Activated CD8-positive, alpha-beta T cell treated with anti-CD3 and anti-CD28 coated beads for 36 hours (primary cell): ENCODE results near the gene RHBDL2. TPM values are rescaled to one million over a fixed set of nuclear protein-coding genes. Genes with fewer than 3 reads are reported as not detected.
A peak's percentile ranks its signal among the peaks of the same experiment; 100 is the strongest.

Source experiments
- ATAC-seq: fragments of 200-7000 bp; cut with Tn5 transposase; one replicate; pipeline ENCODE4 v1.10.0; 2021; ENCODE audit warnings: mild to moderate bottlenecking, moderate library complexity
- CTCF ChIA-PET: fragments of 350-600 bp; sonication (Branson Sonifier 250); formaldehyde crosslinking; loops from one replicate; lab custom pipeline; 2021; ENCODE audit warnings: antibody characterized with exemption; lab: Charles Lee
- POLR2A ChIA-PET: fragments of 350-600 bp; sonication (Branson Sonifier 250); formaldehyde crosslinking; loops from one replicate; lab custom pipeline; 2021; ENCODE audit warnings: antibody characterized with exemption; lab: Charles Lee
- DNase-seq: peaks from one replicate; pipeline ENCODE4 v3.0.0-alpha.2; 2020
- H3K27ac Mint-ChIP-seq: one replicate; pipeline ENCODE4 v1.8.0; 2021; ENCODE audit warnings: mild to moderate bottlenecking, mixed read lengths
- H3K27me3 Mint-ChIP-seq: one replicate; pipeline ENCODE4 v1.8.0; 2021; ENCODE audit warnings: mixed read lengths
- H3K36me3 Mint-ChIP-seq: one replicate; pipeline ENCODE4 v1.8.0; 2021; ENCODE audit warnings: low read depth, mixed read lengths
- H3K4me1 Mint-ChIP-seq: one replicate; pipeline ENCODE4 v1.8.0; 2021; ENCODE audit warnings: low read depth, mixed read lengths
- H3K4me3 Mint-ChIP-seq: one replicate; pipeline ENCODE4 v1.8.0; 2021; ENCODE audit warnings: mild to moderate bottlenecking, moderate library complexity, mixed read lengths
- H3K9me3 Mint-ChIP-seq: one replicate; pipeline ENCODE4 v1.8.0; 2021; ENCODE audit warnings: mixed read lengths
- intact Hi-C: fragments of 100-400 bp; cut with micrococcal nuclease; formaldehyde crosslinking; loops from one replicate; pipeline ENCODE4 v1.10.0; 2022
- total RNA-seq, 2 experiments: library from RNA; stranded (reverse); gene quantifications; one replicate each; pipeline ENCODE4 v1.2.3, GENCODE V29; 2021
- TF ChIP-seq, protein P1 (sequence below): fragments of 200-600 bp; IDR thresholded peaks from one replicate; pipeline ENCODE4 v1.8.0; 2022; ENCODE audit warnings: antibody characterized with exemption, mild to moderate bottlenecking

RHBDL2 gene
- total RNA-seq, 2 experiments from 2014 or later, result not detected

DNA sequence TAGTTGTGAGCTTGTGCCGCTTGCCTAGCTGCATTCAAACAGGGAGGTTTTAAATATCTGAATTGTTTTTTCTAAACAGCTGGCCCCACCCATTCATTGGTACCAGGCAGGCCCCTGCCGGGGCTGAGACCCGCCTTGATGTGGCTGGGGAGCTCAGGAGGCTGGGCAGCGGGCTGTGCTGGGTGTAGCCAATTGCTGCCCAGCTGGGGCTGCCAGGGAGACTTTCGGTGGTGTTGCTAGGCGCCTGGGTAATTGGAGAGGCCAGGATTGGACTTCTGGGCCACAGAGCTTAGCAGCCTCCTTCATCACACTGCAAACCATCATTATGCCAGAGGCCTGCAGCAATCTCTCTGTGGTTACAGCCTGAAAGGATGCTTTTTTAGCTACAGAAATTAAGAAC is 12.2 kb downstream of the RHBDL2 start:
- H3K36me3 Mint-ChIP-seq, result no peaks in the 10 kb centered on the region
- no peaks in the 10 kb centered on the region for H3K4me1 Mint-ChIP-seq
- TF ChIP-seq, protein P1, sequence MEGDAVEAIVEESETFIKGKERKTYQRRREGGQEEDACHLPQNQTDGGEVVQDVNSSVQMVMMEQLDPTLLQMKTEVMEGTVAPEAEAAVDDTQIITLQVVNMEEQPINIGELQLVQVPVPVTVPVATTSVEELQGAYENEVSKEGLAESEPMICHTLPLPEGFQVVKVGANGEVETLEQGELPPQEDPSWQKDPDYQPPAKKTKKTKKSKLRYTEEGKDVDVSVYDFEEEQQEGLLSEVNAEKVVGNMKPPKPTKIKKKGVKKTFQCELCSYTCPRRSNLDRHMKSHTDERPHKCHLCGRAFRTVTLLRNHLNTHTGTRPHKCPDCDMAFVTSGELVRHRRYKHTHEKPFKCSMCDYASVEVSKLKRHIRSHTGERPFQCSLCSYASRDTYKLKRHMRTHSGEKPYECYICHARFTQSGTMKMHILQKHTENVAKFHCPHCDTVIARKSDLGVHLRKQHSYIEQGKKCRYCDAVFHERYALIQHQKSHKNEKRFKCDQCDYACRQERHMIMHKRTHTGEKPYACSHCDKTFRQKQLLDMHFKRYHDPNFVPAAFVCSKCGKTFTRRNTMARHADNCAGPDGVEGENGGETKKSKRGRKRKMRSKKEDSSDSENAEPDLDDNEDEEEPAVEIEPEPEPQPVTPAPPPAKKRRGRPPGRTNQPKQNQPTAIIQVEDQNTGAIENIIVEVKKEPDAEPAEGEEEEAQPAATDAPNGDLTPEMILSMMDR, result no peak
- H3K4me3 Mint-ChIP-seq, result no peak overlapping the region
- no peaks in the 10 kb centered on the region for H3K27me3 Mint-ChIP-seq
- POLR2A ChIA-PET, result no interaction called here
- intact Hi-C loops, result no loop called here
- ATAC-seq, result no peak
- no peaks in the 10 kb centered on the region for H3K9me3 Mint-ChIP-seq
- DNase-seq, result no peak
- H3K27ac Mint-ChIP-seq, result no peak overlapping the region
- CTCF ChIA-PET, result no interaction called here

DNA sequence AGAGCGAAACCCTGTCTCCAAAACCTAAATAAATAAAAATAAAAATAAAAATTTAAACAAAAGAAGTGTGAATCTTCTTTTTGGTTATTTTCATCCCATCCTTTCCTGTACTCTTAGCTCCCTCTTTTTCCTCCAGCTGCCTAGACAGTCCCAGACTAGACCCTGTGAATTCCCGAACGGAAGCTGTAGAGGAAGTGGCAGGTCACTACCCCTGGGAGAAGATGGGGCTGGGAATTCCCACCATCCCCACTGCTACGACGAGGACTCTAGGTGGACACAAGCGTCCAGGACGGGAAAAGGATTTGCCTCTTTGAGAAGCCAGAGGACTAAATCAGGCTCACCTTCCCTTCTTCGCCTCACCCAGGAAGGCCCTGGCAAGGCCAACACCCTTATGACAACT is 12.6 kb downstream of the RHBDL2 start:
- POLR2A ChIA-PET, result interaction anchor here (0.6 kb wide), 1 partner anchor 515 kb away, joined by 4 read pairs; no protein-coding TSS in a partner anchor
- Mint-ChIP-seq H3K27me3 (no peaks in the 10 kb centered on the region), H3K9me3 (no peaks in the 10 kb centered on the region), H3K4me1 (no peaks in the 10 kb centered on the region), H3K27ac (no peak overlapping the region), H3K4me3 (no peak overlapping the region), H3K36me3 (no peaks in the 10 kb centered on the region)
- ATAC-seq (no peak), DNase-seq (no peak)
- CTCF ChIA-PET, result no interaction called here
- intact Hi-C loops, result no loop called here
- TF ChIP-seq, protein P1, result no peak

DNA sequence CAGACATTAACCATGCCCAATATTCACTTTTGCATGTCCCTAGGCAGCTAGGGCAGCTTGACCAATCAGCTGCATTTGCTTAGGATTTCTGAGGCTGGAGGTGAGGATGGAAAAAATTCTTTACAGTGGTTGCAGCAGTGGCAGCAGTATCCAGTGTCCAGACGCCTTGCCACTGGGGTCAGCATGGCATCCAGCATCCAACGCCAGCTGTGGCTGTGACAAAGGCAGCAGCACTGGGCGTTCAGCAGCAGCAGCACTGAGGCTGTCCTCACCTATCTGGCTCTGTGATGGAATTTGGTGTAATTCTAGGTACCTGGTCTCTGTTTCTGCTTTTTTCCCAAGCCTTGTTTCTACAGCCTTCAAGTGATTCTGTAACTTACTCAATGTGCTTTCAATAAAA is 15.5 kb downstream of the RHBDL2 start:
- Mint-ChIP-seq H3K27me3 (no peaks in the 10 kb centered on the region), H3K9me3 (no peaks in the 10 kb centered on the region), H3K27ac (no peak overlapping the region), H3K36me3 (no peaks in the 10 kb centered on the region), H3K4me3 (no peak overlapping the region), H3K4me1 (no peaks in the 10 kb centered on the region)
- TF ChIP-seq, protein P1, result no peak
- ATAC-seq, result no peak
- ChIA-PET CTCF (no interaction called here), POLR2A (no interaction called here)
- intact Hi-C loops, result no loop called here
- no peak for DNase-seq

DNA sequence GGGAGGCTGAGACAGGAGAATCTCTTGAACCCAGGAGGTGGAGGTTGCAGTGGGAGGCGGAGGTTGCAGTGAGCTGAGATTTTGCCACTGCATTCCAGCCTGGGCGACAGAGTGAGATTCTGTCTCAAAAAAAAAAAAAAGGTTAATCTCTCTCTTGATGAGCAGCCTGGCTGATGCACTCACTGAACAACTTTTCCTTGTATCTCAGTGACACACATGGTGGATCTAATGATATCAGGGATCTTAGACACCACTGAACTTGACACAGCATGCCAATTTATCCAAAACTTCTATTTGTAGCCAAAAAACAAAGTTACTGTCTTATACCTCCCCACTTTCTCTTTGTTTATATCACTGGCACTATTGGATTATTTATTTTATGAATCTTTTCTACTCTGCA is 16.2 kb downstream of the RHBDL2 start:
- no peaks in the 10 kb centered on the region for H3K4me1 Mint-ChIP-seq
- no peaks in the 10 kb centered on the region for H3K27me3 Mint-ChIP-seq
- no peak for ATAC-seq
- H3K4me3 Mint-ChIP-seq, result no peak overlapping the region
- POLR2A ChIA-PET, result interaction anchor here (0.6 kb wide), 1 partner anchor 152 kb away, joined by 3 read pairs; no protein-coding TSS in a partner anchor
- no peak overlapping the region for H3K27ac Mint-ChIP-seq
- H3K36me3 Mint-ChIP-seq, result no peaks in the 10 kb centered on the region
- TF ChIP-seq, protein P1, result no peak
- DNase-seq, result no peak
- CTCF ChIA-PET, result no interaction called here
- intact Hi-C loops, result no loop called here
- no peaks in the 10 kb centered on the region for H3K9me3 Mint-ChIP-seq

DNA sequence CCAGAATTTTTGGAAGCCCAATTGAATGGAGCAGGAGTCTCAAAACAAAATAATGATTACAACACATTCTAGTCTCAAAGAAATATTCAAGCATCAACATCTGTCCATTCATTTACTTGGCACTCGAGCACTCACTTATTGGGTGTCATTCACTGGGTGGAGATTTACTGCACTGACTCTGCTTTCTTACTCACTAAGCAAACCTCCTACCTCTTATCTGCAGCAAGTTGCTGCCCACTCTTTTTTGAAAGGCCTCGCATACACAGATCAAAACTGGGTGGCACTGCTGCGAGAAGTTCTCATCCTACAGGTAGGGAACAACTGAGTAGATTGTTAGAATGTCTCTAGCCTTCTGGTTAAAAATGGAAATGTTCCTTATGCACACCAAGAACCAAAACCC is 18.0 kb downstream of the RHBDL2 start:
- H3K27ac Mint-ChIP-seq, result no peak overlapping the region
- H3K4me1 Mint-ChIP-seq, result no peaks in the 10 kb centered on the region
- TF ChIP-seq, protein P1, result no peak
- H3K9me3 Mint-ChIP-seq, result no peaks in the 10 kb centered on the region
- DNase-seq (no peak), ATAC-seq (peak; percentile 53)
- ChIA-PET CTCF (no interaction called here), POLR2A (no interaction called here)
- no peaks in the 10 kb centered on the region for H3K27me3 Mint-ChIP-seq
- intact Hi-C loops, result no loop called here
- H3K36me3 Mint-ChIP-seq, result no peaks in the 10 kb centered on the region
- no peak overlapping the region for H3K4me3 Mint-ChIP-seq
